ENCODE data around the gene ALPK1.
"Not testable (repeated sequence)": the region's sequence is repeated elsewhere in the genome, so short reads cannot be mapped to it uniquely, and the experiment has no call there.

The ALPK1 gene

DNA sequence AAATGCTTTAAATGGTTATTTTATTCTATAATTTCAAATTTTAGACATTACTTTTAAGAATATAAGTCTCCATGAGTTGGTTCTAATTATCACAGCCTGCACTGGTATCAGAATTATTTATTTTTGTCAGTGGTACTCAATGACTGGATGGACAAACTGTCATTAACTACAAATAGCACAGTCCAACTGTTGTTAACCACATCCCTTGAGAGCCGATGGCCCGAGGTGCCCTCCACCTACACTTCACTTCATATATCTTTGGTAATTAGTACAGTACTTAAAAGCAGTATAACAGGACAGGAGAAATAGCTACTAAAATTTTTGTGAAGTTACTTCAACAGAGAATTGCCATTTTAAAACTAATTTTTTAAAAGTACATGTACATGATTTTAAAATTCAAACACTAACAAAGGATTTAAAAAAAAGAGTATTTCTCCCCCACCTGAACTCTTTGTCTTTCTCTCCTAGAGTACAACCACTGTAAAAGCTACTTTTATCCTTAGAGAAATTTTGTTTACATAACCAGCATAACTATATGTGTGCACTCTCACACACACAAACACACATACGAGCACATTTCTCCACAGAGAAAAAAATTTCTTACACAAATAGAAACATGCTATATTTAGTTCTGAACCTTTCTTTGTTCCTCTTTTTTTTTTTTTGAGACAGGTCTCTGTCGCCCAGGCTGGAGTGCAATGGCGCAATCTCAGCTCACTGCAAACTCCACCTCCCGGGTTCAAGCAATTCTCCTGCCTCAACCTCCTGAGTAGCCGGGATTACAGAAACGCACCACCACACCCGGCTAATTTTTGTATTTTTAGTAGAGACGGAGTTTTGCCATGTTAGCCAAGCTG is 17.9 kb upstream of the ALPK1 start:
- no peak for TF ChIP-seq ZFX (IDR thresholded peaks at IDR 0.05)
- TF ChIP-seq, protein P1, sequence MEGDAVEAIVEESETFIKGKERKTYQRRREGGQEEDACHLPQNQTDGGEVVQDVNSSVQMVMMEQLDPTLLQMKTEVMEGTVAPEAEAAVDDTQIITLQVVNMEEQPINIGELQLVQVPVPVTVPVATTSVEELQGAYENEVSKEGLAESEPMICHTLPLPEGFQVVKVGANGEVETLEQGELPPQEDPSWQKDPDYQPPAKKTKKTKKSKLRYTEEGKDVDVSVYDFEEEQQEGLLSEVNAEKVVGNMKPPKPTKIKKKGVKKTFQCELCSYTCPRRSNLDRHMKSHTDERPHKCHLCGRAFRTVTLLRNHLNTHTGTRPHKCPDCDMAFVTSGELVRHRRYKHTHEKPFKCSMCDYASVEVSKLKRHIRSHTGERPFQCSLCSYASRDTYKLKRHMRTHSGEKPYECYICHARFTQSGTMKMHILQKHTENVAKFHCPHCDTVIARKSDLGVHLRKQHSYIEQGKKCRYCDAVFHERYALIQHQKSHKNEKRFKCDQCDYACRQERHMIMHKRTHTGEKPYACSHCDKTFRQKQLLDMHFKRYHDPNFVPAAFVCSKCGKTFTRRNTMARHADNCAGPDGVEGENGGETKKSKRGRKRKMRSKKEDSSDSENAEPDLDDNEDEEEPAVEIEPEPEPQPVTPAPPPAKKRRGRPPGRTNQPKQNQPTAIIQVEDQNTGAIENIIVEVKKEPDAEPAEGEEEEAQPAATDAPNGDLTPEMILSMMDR (conservative IDR thresholded peaks at IDR 0.05), result no peak

GRCh38 chr4:112279882-112280315 is 17.3 kb upstream of the ALPK1 start:
- no peak overlapping the region for H3K27ac ChIP-seq
- no peak for TF ChIP-seq ZFX (IDR thresholded peaks at IDR 0.05)
- TF ChIP-seq, protein P1 (conservative IDR thresholded peaks at IDR 0.05), result no peak

More for the DNA sequence above, 17.9 kb upstream of the ALPK1 start:
- H3K27ac ChIP-seq, result no peak overlapping the region

GRCh38 chr4:112280386-112281056 is 16.6 kb upstream of the ALPK1 start:
- TF ChIP-seq, protein P1 (conservative IDR thresholded peaks at IDR 0.05), result no peak
- TF ChIP-seq ZFX (IDR thresholded peaks at IDR 0.05), result no peak
- no peak overlapping the region for H3K27ac ChIP-seq

DNA sequence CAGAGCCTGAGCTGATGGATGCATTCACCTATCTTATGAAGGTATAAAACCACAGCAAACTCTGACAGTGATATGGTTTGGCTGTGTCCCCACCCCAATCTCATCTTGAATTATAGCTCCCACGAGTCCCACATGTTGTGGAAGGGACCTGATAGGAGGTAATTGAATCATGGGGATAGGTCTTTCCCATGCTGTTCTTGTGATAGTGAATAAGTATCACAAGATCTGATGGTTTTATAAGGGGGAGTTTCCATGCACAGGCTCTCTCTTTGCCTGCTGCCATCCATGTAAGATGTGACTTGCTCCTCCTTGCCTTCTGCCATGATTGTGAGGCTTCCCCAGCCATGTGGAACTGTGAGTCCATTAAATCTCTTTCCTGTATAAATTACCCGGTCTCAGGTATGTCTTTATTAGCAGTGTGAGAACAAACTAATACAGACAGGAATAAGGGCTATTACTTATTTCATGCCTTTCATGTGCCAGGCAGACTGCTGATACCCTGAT is 15.2 kb upstream of the ALPK1 start:
- not testable (repeated sequence) for H3K27ac ChIP-seq

DNA sequence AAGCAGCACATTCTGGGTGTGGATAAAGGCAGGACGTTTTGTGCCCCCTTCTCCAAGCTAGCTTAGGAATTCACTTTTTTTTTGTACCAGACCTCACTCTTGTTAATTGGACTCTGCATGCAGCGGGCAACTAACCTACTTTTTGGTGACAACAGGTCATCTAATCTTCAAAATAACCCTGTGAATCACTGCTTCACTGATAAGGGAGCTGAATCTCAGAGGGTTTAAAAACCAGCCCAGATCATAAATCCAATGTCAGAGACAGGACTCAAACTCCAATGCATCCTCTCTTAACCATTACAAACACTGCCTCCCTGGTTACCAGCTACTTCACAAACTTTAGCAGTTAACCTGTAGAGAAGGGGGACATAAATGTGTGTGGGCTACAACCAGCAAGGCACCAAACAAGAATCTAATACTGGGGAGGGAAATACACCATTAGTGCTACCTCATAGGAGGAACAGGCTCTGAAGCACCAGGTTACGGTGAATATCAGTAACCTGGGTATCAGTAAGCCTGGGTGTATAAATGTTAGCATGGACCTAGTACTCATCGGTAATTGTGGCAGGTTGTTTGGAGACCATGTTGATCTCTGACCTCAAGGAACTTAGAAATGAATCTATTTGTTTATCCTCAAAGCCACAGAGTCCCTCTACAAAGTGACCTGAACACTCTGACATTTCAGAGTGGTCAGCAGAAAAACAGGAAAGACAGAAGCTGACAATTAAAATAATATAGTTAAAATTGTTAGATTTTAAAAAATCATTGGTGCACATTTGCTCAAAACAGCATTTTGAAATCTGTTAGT is 14.1 kb upstream of the ALPK1 start:
- H3K27ac ChIP-seq, result no peak overlapping the region
- no peak for TF ChIP-seq ZFX (IDR thresholded peaks at IDR 0.05)
- TF ChIP-seq, protein P1 (conservative IDR thresholded peaks at IDR 0.05), result no peak

GRCh38 chr4:112284166-112284565 is 13.0 kb upstream of the ALPK1 start:
- TF ChIP-seq, protein P1 (conservative IDR thresholded peaks at IDR 0.05), result no peak
- TF ChIP-seq ZFX (IDR thresholded peaks at IDR 0.05), result no peak

GRCh38 chr4:112284662-112285411 is 12.3 kb upstream of the ALPK1 start:
- no peak for TF ChIP-seq ZFX (IDR thresholded peaks at IDR 0.05)
- TF ChIP-seq, protein P1 (conservative IDR thresholded peaks at IDR 0.05), result no peak
- H3K27ac ChIP-seq, result peak overlapping the region; percentile 82

More at GRCh38 chr4:112284166-112284565, 13.0 kb upstream of the ALPK1 start:
- peak overlapping the region; percentile 82; the same call in 1 of the 2 replicates for H3K27ac ChIP-seq

Measured in C4-2B (cell line).